Right kidney (tissue), 1 donor: ENCODE data around the gene FOXO3B.
A peak's percentile ranks its signal among the peaks of the same experiment; 100 is the strongest.
"Not testable (repeated sequence)": the region's sequence is repeated elsewhere in the genome, so short reads cannot be mapped to it uniquely, and the experiment has no call there.

Experiments used
- DNase-seq: peaks from one replicate; pipeline ENCODE4 v3.0.0-alpha.2; 2016

The FOXO3B gene

GRCh38 chr17:18661924-18662624, 20.0 kb downstream of the FOXO3B start:
- DNase-seq = not testable (repeated sequence)

- not testable (repeated sequence) for DNase-seq
Observed at GRCh38 chr17:18650094-18650493, 32.0 kb downstream of the FOXO3B start.

GRCh38 chr17:18644291-18644690, 37.8 kb downstream of the FOXO3B start, which contains the start of gene TBC1D28:
Gene TBC1D28, minus strand, starts transcription at chr17:18644391. Its CDS starts 3,039 bp downstream, at chr17:18641352.
- not testable (repeated sequence) for DNase-seq

- DNase-seq = not testable (repeated sequence)
Observed at GRCh38 chr17:18643124-18643523, 39.0 kb downstream of the FOXO3B start.

GRCh38 chr17:18638357-18638756, 43.8 kb downstream of the FOXO3B start:
- not testable (repeated sequence) for DNase-seq

- not testable (repeated sequence) for DNase-seq
Observed at GRCh38 chr17:18636237-18636636, 45.9 kb downstream of the FOXO3B start.

- not testable (repeated sequence) for DNase-seq
Observed at GRCh38 chr17:18635773-18636172, 46.3 kb downstream of the FOXO3B start.

- peak; percentile 63 for DNase-seq
Observed at GRCh38 chr17:18634550-18635263, 47.4 kb downstream of the FOXO3B start.
